Astrocyte of the spinal cord (primary cell): Measurements from ENCODE around the gene HNF4A.

Source experiments
- DNase-seq: peaks from one replicate; pipeline ENCODE4 v3.0.0; 2011; ENCODE audit warnings: low read depth, low spot score
- H3K4me3 ChIP-seq: 2 replicates; pipeline ENCODE4 v1.5.1; 2011; ENCODE audit warnings: low read depth, mild to moderate bottlenecking, low read length, moderate library complexity
- CTCF ChIP-seq: IDR thresholded peaks from 2 replicates; pipeline ENCODE4 v1.5.1; 2012; ENCODE audit warnings: low read depth, mild to moderate bottlenecking, low read length, inconsistent platforms
- in situ Hi-C: cut with HindIII; loops from 2 replicates; pipeline ENCODE4 v1.10.0; 2017; ENCODE audit warnings: low sequenced_read_pairs

The HNF4A gene

DNA sequence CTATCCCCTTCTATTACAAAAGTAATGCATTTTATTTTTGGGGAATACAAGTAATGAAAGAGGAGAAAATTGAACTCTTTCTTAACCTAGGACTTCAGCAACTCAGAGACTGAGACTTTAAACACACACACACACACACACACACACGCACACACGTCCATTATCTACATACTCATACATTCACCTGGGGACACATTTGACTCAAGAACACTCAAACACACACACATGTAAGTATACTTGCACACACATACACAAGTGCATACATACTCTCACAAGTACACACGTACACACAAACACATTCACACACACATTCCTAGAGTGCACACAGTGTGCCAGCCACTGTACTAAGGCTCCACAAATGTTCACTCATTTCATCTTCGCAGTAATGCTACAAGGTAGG is 20.8 kb upstream of the HNF4A start:
- no peak for DNase-seq
- in situ Hi-C loops, result no loop called here
- no peak for TF ChIP-seq CTCF
- no peak overlapping the region for H3K4me3 ChIP-seq

DNA sequence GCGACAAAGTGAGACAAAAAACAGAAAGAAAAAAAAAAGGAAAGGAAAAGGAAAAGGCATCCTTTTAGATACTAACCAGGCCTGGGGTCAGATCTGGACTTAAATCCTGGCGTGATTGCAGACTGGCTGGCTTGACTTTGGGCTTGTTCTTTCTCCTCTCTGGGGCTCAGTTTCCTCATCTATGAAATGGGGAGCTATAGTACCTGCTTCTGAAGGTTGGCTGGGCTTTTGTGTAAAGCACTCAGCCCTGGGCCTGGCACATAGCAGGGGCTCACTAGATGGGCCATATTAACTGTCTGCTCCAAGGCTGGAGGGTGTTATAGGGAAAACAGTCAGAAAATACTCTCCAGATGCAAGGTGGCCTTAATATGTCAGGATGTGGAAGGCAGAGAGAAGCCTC is 19.8 kb upstream of the HNF4A start:
- DNase-seq, result no peak
- in situ Hi-C loops, result no loop called here
- TF ChIP-seq CTCF, result no peak
- H3K4me3 ChIP-seq, result no peak overlapping the region

DNA sequence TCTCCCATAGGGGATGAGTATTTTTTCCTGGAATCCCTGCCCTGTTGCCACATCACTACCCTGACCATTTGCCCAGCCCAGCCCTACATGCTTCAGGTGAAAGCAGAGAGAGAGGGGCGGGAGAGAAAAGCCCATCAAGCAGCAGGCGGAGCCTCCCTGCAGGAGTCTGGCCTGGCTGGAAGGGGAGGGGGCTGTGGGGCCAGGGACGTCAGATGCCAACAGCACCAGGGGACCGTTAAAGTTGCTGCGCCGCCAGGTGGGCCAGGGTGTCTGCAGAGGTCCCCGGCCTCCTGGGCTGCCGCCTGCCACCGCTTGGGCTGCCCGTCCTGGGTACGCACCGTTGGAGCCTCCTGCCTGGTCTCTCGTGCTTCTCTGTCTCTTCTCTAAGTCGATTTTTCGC is 19.4 kb upstream of the HNF4A start:
- H3K4me3 ChIP-seq, result no peak overlapping the region
- in situ Hi-C loops, result no loop called here
- TF ChIP-seq CTCF, result no peak
- no peak for DNase-seq

GRCh38 chr20:44336725-44337380 is 18.6 kb upstream of the HNF4A start, which contains the start of gene R3HDML:
TSS of gene R3HDML (plus strand) at chr20:44337043. CDS start at chr20:44337158, 115 bp downstream.
- no peak for TF ChIP-seq CTCF
- in situ Hi-C loops, result no loop called here
- no peak within 1 kb of the TSS for H3K4me3 ChIP-seq
- DNase-seq, result no peak

DNA sequence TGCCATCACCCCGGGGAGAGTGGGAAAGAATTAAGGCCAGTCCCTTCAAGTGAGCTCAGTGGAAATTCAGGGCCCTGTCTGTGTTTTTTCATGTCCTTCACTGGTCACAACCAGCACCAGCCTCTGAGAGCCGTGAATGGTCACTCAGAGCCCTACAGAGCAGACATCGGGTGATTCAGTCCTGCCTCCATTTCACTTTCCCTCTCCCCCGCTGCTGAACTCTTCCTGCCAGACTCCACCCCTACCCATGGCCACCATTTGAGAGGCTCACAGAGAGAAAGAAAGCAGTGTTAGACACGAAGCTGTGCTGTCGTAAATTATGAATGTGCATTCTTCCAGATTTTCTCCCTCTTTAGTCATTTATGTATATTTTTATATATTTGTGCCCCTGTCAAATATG is 13.3 kb upstream of the HNF4A start:
- in situ Hi-C loops, result no loop called here
- H3K4me3 ChIP-seq, result no peak overlapping the region
- no peak for TF ChIP-seq CTCF
- DNase-seq, result no peak

GRCh38 chr20:44343162-44343675 is 12.3 kb upstream of the HNF4A start:
- DNase-seq, result no peak
- in situ Hi-C loops, result no loop called here
- H3K4me3 ChIP-seq, result no peak overlapping the region
- no peak for TF ChIP-seq CTCF
